Measurements from ENCODE around the gene CD300C.

The CD300C gene

DNA sequence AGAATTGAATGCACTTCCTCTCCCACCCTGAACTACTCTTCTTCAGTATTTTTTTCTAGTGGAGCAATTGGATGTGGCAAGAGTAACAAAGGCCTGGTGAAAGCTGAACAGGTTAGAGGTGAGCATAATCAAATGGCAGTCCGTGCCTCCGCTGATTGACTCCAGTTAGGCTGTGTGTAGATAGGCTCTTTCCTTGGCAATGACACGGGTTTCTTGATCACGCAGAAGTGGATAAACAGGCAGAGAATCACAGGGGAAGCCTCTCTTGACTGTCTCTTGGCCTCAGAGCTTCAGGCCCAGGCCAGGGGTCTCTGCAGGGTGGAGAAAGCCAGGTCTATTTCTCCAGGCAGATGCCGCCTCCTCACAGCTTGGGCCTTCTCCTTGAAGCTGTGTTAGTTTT is 18.8 kb downstream of the CD300C start:
- H3K4me1 ChIP-seq (ENCODE audit: control insufficient read depth, low read length), result peaks cover 1% of the 10 kb centered on the region
- no peaks in the 10 kb centered on the region for H3K9me2 ChIP-seq (replicated peaks; ENCODE audit: control insufficient read depth, low read length)
- H3K27ac ChIP-seq (ENCODE audit: low read depth, low read length), result no peak overlapping the region
- H3F3A ChIP-seq (ENCODE audit: control insufficient read depth, insufficient read depth), result no peaks in the 10 kb centered on the region
- no peaks in the 10 kb centered on the region for H3K27me3 ChIP-seq (ENCODE audit: control insufficient read depth, low read length)
- no peaks in the 10 kb centered on the region for H3K79me2 ChIP-seq (ENCODE audit: control insufficient read depth, low read length)
- no peak overlapping the region for H3K4me2 ChIP-seq (ENCODE audit: low read length)
- TF ChIP-seq, protein P1, sequence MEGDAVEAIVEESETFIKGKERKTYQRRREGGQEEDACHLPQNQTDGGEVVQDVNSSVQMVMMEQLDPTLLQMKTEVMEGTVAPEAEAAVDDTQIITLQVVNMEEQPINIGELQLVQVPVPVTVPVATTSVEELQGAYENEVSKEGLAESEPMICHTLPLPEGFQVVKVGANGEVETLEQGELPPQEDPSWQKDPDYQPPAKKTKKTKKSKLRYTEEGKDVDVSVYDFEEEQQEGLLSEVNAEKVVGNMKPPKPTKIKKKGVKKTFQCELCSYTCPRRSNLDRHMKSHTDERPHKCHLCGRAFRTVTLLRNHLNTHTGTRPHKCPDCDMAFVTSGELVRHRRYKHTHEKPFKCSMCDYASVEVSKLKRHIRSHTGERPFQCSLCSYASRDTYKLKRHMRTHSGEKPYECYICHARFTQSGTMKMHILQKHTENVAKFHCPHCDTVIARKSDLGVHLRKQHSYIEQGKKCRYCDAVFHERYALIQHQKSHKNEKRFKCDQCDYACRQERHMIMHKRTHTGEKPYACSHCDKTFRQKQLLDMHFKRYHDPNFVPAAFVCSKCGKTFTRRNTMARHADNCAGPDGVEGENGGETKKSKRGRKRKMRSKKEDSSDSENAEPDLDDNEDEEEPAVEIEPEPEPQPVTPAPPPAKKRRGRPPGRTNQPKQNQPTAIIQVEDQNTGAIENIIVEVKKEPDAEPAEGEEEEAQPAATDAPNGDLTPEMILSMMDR (IDR thresholded peaks at IDR 0.05; ENCODE audit: low read depth, low read length, poor library complexity, severe bottlenecking), result no peak
- no peak for TF ChIP-seq EZH2phosphoT487 (IDR thresholded peaks at IDR 0.05; ENCODE audit: borderline replicate concordance, low read length)
- no peaks in the 10 kb centered on the region for H4K20me1 ChIP-seq (ENCODE audit: control insufficient read depth, insufficient read depth, low read depth, low read length)
- no peaks in the 10 kb centered on the region for H3K9me3 ChIP-seq (ENCODE audit: control insufficient read depth, insufficient read depth, low read length)
- no peaks in the 10 kb centered on the region for H3K36me3 ChIP-seq (ENCODE audit: control insufficient read depth, low read length)
- no peak overlapping the region for H3K4me3 ChIP-seq (ENCODE audit: low read length)

DNA sequence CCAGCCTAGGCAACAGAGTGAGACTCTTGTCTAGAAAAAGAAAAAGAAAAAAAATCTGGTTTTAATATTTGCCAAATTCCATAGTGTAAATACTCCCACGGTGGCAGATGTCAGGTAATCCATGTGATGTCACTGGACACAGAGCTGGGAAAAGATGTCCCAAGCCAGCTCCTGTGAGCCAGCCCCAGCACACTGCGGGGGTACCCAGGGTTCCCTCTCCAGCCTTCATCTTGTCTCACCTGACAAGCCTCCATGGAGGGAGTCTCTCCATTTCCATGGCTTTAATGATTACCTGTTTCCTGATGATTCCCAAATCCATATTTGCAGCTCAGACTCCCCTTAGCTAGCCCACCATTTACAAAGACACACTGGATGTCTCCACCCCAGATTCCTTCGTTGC is 19.2 kb downstream of the CD300C start:
- H3K79me2 ChIP-seq (ENCODE audit: control insufficient read depth, low read length), result no peaks in the 10 kb centered on the region
- H3K9me3 ChIP-seq (ENCODE audit: control insufficient read depth, insufficient read depth, low read length), result no peaks in the 10 kb centered on the region
- H3K36me3 ChIP-seq (ENCODE audit: control insufficient read depth, low read length), result no peaks in the 10 kb centered on the region
- TF ChIP-seq, protein P1 (IDR thresholded peaks at IDR 0.05; ENCODE audit: low read depth, low read length, poor library complexity, severe bottlenecking), result no peak
- no peak for TF ChIP-seq EZH2phosphoT487 (IDR thresholded peaks at IDR 0.05; ENCODE audit: borderline replicate concordance, low read length)
- no peak overlapping the region for H3K27ac ChIP-seq (ENCODE audit: low read depth, low read length)
- no peaks in the 10 kb centered on the region for H3K9me2 ChIP-seq (replicated peaks; ENCODE audit: control insufficient read depth, low read length)
- no peaks in the 10 kb centered on the region for H3K4me1 ChIP-seq (ENCODE audit: control insufficient read depth, low read length)
- no peaks in the 10 kb centered on the region for H3F3A ChIP-seq (ENCODE audit: control insufficient read depth, insufficient read depth)
- H3K4me3 ChIP-seq (ENCODE audit: low read length), result no peak overlapping the region
- no peaks in the 10 kb centered on the region for H4K20me1 ChIP-seq (ENCODE audit: control insufficient read depth, insufficient read depth, low read depth, low read length)
- H3K4me2 ChIP-seq (ENCODE audit: low read length), result no peak overlapping the region
- no peaks in the 10 kb centered on the region for H3K27me3 ChIP-seq (ENCODE audit: control insufficient read depth, low read length)

DNA sequence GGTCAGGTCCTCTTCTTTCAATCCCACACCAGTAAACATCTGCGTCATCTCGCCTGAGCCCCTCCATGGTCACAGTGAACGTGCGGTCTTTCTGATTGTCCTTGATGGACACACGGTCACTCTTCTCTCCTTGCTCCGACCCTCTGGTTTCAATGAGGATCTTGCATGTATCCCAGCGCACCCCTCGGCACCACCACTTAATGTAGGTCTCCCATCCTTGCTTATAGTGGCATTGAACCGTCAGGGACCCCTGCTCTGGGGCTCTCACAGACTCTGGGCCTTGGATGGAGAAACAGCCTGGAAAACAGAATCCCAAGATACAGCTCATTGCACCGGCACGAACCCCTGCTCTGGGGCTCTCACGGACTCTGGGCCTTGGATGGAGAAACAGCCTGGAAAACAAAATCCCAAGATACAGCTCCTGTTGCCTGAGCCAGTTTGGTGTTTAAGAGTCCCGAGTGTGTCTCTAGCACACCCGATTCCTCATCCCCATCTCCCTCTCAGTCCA is 20.1 kb downstream of the CD300C start:
- Histone ChIP-seq H3K9me2 (replicated peaks; ENCODE audit: control insufficient read depth, low read length) (no peaks in the 10 kb centered on the region), H3K79me2 (ENCODE audit: control insufficient read depth, low read length) (no peaks in the 10 kb centered on the region), H3K9me3 (ENCODE audit: control insufficient read depth, insufficient read depth, low read length) (no peaks in the 10 kb centered on the region), H3F3A (ENCODE audit: control insufficient read depth, insufficient read depth) (no peaks in the 10 kb centered on the region), H3K4me3 (ENCODE audit: low read length) (no peak overlapping the region), H3K4me2 (ENCODE audit: low read length) (no peak overlapping the region), H4K20me1 (ENCODE audit: control insufficient read depth, insufficient read depth, low read depth, low read length) (no peaks in the 10 kb centered on the region), H3K4me1 (ENCODE audit: control insufficient read depth, low read length) (no peaks in the 10 kb centered on the region), H3K36me3 (ENCODE audit: control insufficient read depth, low read length) (no peaks in the 10 kb centered on the region), H3K27ac (ENCODE audit: low read depth, low read length) (no peak overlapping the region), H3K27me3 (ENCODE audit: control insufficient read depth, low read length) (no peaks in the 10 kb centered on the region)
- TF ChIP-seq, protein P1 (IDR thresholded peaks at IDR 0.05; ENCODE audit: low read depth, low read length, poor library complexity, severe bottlenecking), result no peak
- TF ChIP-seq EZH2phosphoT487 (IDR thresholded peaks at IDR 0.05; ENCODE audit: borderline replicate concordance, low read length), result no peak

DNA sequence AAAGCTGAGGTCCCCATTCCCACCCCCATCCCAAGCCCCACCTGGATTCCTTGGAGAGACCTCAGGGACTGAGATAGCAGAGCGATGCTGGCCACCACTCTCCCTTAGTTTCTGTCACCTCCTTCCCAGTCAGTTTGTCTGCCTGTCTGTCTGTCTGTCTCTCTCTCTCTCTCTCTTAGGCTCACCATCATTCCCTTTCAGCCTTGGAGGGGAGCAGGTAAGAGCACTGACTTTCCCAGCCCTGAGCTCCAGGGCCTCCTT is 20.5 kb downstream of the CD300C start:
- H3K4me1 ChIP-seq (ENCODE audit: control insufficient read depth, low read length), result no peaks in the 10 kb centered on the region
- no peaks in the 10 kb centered on the region for H3K9me3 ChIP-seq (ENCODE audit: control insufficient read depth, insufficient read depth, low read length)
- H3K27ac ChIP-seq (ENCODE audit: low read depth, low read length), result no peak overlapping the region
- H3K27me3 ChIP-seq (ENCODE audit: control insufficient read depth, low read length), result no peaks in the 10 kb centered on the region
- no peaks in the 10 kb centered on the region for H3K9me2 ChIP-seq (replicated peaks; ENCODE audit: control insufficient read depth, low read length)
- H3K79me2 ChIP-seq (ENCODE audit: control insufficient read depth, low read length), result no peaks in the 10 kb centered on the region
- TF ChIP-seq EZH2phosphoT487 (IDR thresholded peaks at IDR 0.05; ENCODE audit: borderline replicate concordance, low read length), result no peak
- TF ChIP-seq, protein P1 (IDR thresholded peaks at IDR 0.05; ENCODE audit: low read depth, low read length, poor library complexity, severe bottlenecking), result no peak
- H3K36me3 ChIP-seq (ENCODE audit: control insufficient read depth, low read length), result no peaks in the 10 kb centered on the region
- no peak overlapping the region for H3K4me2 ChIP-seq (ENCODE audit: low read length)
- H3F3A ChIP-seq (ENCODE audit: control insufficient read depth, insufficient read depth), result no peaks in the 10 kb centered on the region
- H3K4me3 ChIP-seq (ENCODE audit: low read length), result no peak overlapping the region
- no peaks in the 10 kb centered on the region for H4K20me1 ChIP-seq (ENCODE audit: control insufficient read depth, insufficient read depth, low read depth, low read length)

Measured in DOHH2 (cell line).